ENCODE data around the gene TAF4.

- no peak for TF ChIP-seq CTCF (IDR thresholded peaks at IDR 0.05)
- no peak for TF ChIP-seq ZFX (IDR thresholded peaks at IDR 0.05; ENCODE audit: borderline replicate concordance)
These were observed 136.1 kb downstream of the TAF4 start for GRCh38 chr20:61929561-61929960.

All from 22Rv1 (cell line).